SK-N-SH treated with all-trans-retinoic acid at 6 μM for 48 hours (cell line): ENCODE data around the gene ADIPOR2.

Source experiments
- ARNTL ChIP-seq: fragments of 450-650 bp; formaldehyde crosslinking; IDR thresholded peaks from 2 replicates; pipeline ENCODE4 v1.5.0; 2020; ENCODE audit warnings: low read depth, mild to moderate bottlenecking, moderate library complexity, borderline replicate concordance
- BACH2 ChIP-seq: fragments of 250-450 bp; sonication (Bioruptor Pico); IDR thresholded peaks from 2 replicates; pipeline ENCODE4 v1.9.0; 2021; ENCODE audit warnings: mild to moderate bottlenecking, borderline replicate concordance
- ISL1 ChIP-seq: fragments of 250-450 bp; sonication (Bioruptor Pico); IDR thresholded peaks from 2 replicates; pipeline ENCODE4 v2.1.2; 2022; ENCODE audit warnings: mild to moderate bottlenecking, moderate library complexity
- OSR1 ChIP-seq: fragments of 250-450 bp; sonication (Bioruptor Pico); IDR thresholded peaks from 2 replicates; pipeline ENCODE4 v1.8.0; 2022; ENCODE audit warnings: moderate library complexity, mild to moderate bottlenecking, inconsistent platforms
- ZC3H10 ChIP-seq: fragments of 250-450 bp; sonication (Bioruptor Pico); IDR thresholded peaks from 2 replicates; pipeline ENCODE4 v1.5.1; 2021; ENCODE audit warnings: mild to moderate bottlenecking, moderate library complexity
- ZFP3 ChIP-seq: fragments of 250-450 bp; sonication (Bioruptor Pico); IDR thresholded peaks from 2 replicates; pipeline ENCODE4 v1.5.0; 2020; ENCODE audit warnings: mild to moderate bottlenecking, moderate library complexity
- ZFP30 ChIP-seq: fragments of 450-650 bp; formaldehyde crosslinking; IDR thresholded peaks from 2 replicates; pipeline ENCODE4 v1.5.0; 2022; ENCODE audit warnings: mild to moderate bottlenecking, moderate library complexity
- ZNF70 ChIP-seq: fragments of 450-650 bp; formaldehyde crosslinking; IDR thresholded peaks from 2 replicates; pipeline ENCODE4 v1.5.0; 2020; ENCODE audit warnings: mild to moderate bottlenecking, moderate library complexity
- ZNF8 ChIP-seq: fragments of 450-650 bp; formaldehyde crosslinking; IDR thresholded peaks from 2 replicates; pipeline ENCODE4 v1.5.0; 2020; ENCODE audit warnings: mild to moderate bottlenecking, moderate library complexity
- TF ChIP-seq, protein P1 (sequence below): fragments of 250-450 bp; sonication (Bioruptor Pico); IDR thresholded peaks from 2 replicates; pipeline ENCODE4 v1.8.0; 2020; ENCODE audit warnings: mild to moderate bottlenecking, moderate library complexity, borderline replicate concordance
- TF ChIP-seq, protein P2 (sequence below): fragments of 250-450 bp; sonication (Bioruptor Pico); IDR thresholded peaks from 2 replicates; pipeline ENCODE4 v1.5.1; 2020; ENCODE audit warnings: low read depth, mild to moderate bottlenecking, moderate library complexity
- TF ChIP-seq, protein P3 (sequence below): fragments of 250-450 bp; sonication (Bioruptor Pico); IDR thresholded peaks from 2 replicates; pipeline ENCODE4 v1.5.0; 2020; ENCODE audit warnings: mild to moderate bottlenecking, moderate library complexity

DNA sequence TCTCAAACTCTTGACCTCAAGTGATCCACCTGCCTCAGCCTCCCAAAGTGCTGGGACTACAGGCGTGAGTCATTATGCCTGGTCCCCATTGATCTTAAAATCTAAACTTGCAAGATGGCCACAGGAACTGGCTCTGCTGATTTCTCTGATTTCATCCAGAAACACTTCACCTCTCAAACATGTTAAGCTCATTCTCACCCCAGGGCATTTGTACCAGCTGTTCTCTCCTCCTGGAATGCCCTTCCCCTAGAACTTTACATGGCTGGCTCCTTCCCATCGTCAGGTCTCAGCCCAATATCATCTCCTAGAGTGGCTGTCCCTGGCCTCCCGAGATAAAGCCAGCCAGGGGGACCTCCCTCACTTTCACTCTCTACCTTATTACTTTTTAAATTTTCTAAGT is 124.2 kb downstream of the ADIPOR2 start:
- TF ChIP-seq ARNTL (CRISPR knock-in tag) (no peak), BACH2 (CRISPR knock-in tag) (no peak), ISL1 (no peak), OSR1 (CRISPR knock-in tag) (no peak), ZNF70 (no peak), ZFP30 (CRISPR knock-in tag) (no peak), ZFP3 (CRISPR knock-in tag) (no peak), ZC3H10 (CRISPR knock-in tag) (no peak), ZNF8 (CRISPR knock-in tag) (no peak)
- TF ChIP-seq, protein P1, sequence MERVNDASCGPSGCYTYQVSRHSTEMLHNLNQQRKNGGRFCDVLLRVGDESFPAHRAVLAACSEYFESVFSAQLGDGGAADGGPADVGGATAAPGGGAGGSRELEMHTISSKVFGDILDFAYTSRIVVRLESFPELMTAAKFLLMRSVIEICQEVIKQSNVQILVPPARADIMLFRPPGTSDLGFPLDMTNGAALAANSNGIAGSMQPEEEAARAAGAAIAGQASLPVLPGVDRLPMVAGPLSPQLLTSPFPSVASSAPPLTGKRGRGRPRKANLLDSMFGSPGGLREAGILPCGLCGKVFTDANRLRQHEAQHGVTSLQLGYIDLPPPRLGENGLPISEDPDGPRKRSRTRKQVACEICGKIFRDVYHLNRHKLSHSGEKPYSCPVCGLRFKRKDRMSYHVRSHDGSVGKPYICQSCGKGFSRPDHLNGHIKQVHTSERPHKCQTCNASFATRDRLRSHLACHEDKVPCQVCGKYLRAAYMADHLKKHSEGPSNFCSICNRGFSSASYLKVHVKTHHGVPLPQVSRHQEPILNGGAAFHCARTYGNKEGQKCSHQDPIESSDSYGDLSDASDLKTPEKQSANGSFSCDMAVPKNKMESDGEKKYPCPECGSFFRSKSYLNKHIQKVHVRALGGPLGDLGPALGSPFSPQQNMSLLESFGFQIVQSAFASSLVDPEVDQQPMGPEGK (CRISPR knock-in tag) = no peak
- TF ChIP-seq, protein P2, sequence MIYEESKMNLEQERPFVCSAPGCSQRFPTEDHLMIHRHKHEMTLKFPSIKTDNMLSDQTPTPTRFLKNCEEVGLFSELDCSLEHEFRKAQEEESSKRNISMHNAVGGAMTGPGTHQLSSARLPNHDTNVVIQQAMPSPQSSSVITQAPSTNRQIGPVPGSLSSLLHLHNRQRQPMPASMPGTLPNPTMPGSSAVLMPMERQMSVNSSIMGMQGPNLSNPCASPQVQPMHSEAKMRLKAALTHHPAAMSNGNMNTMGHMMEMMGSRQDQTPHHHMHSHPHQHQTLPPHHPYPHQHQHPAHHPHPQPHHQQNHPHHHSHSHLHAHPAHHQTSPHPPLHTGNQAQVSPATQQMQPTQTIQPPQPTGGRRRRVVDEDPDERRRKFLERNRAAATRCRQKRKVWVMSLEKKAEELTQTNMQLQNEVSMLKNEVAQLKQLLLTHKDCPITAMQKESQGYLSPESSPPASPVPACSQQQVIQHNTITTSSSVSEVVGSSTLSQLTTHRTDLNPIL (CRISPR knock-in tag) = no peak
- TF ChIP-seq, protein P3, sequence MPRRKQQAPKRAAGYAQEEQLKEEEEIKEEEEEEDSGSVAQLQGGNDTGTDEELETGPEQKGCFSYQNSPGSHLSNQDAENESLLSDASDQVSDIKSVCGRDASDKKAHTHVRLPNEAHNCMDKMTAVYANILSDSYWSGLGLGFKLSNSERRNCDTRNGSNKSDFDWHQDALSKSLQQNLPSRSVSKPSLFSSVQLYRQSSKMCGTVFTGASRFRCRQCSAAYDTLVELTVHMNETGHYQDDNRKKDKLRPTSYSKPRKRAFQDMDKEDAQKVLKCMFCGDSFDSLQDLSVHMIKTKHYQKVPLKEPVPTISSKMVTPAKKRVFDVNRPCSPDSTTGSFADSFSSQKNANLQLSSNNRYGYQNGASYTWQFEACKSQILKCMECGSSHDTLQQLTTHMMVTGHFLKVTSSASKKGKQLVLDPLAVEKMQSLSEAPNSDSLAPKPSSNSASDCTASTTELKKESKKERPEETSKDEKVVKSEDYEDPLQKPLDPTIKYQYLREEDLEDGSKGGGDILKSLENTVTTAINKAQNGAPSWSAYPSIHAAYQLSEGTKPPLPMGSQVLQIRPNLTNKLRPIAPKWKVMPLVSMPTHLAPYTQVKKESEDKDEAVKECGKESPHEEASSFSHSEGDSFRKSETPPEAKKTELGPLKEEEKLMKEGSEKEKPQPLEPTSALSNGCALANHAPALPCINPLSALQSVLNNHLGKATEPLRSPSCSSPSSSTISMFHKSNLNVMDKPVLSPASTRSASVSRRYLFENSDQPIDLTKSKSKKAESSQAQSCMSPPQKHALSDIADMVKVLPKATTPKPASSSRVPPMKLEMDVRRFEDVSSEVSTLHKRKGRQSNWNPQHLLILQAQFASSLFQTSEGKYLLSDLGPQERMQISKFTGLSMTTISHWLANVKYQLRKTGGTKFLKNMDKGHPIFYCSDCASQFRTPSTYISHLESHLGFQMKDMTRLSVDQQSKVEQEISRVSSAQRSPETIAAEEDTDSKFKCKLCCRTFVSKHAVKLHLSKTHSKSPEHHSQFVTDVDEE = no peak
